Esophagus muscularis mucosa (tissue), 4 donors: Measurements from ENCODE around the gene ZCWPW2.

Experiments
- CTCF ChIP-seq, 3 experiments: fragments of 200-600 bp in 2 of 3; fragments of 450-650 bp in 1 of 3; sonication (generic) in 2 of 3; IDR thresholded peaks; one replicate each; pipeline ENCODE4 v1.5.1; 2017 to 2019; ENCODE audit warnings: antibody characterized with exemption in 3 of 3, mild to moderate bottlenecking in 2 of 3, moderate library complexity in 1 of 3
- EP300 ChIP-seq: sonication (generic); formaldehyde crosslinking; IDR thresholded peaks from one replicate; pipeline ENCODE4 v1.6.1; 2017; ENCODE audit warnings: antibody characterized with exemption
- POLR2A ChIP-seq: fragments of 450-650 bp; IDR thresholded peaks from one replicate; pipeline ENCODE4 v1.6.1; 2017; ENCODE audit warnings: antibody characterized with exemption, moderate library complexity, mild to moderate bottlenecking, low read depth
- POLR2AphosphoS5 ChIP-seq, 2 donors: sonication (generic); formaldehyde crosslinking; IDR thresholded peaks; one replicate each; pipeline ENCODE4 v1.6.1; 2017; ENCODE audit warnings: antibody characterized with exemption in 2 of 2

DNA sequence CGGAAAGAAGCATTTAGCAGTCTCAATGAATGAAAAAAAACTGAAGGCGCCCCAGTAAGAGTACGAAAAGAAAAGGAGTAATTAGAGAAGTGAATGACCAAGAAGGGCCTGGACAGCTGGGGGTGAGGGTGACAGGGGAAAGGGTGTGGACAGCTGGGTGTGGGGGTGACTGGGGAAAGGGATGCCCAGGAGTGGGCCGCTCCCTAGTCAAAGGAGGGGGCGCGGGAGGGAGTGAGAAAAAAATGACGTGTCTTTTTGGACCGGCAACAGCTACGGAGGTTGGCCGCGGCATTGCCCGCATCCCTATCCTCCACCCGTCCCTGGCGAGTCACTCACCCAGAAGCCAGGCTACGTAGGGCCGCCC lies 274 bp upstream of the ZCWPW2 start:
- TF ChIP-seq CTCF (IDR thresholded peaks at IDR 0.05) (no peak), POLR2AphosphoS5 (IDR thresholded peaks at IDR 0.05) (peak in 1 of 2 donors; percentile 49), POLR2A (no peak), EP300 (no peak)
